IMR-90 (cell line): Measurements from ENCODE around the gene AMPD1.

ENCODE experiments used
- POLR2A ChIP-seq: IDR thresholded peaks from 2 replicates; pipeline ENCODE4 v1.6.1; 2012; ENCODE audit warnings: mild to moderate bottlenecking, low read depth, low read length
- RAD21 ChIP-seq: IDR thresholded peaks from 2 replicates; pipeline ENCODE4 v1.6.1; 2012; ENCODE audit warnings: low read length, improper control_type of control experiment
- RCOR1 ChIP-seq: IDR thresholded peaks from 2 replicates; pipeline ENCODE4 v1.6.1; 2012; ENCODE audit warnings: mild to moderate bottlenecking, low read length, improper control_type of control experiment; ENCODE audit not compliant: insufficient replicate concordance
- RFX5 ChIP-seq: IDR thresholded peaks from 2 replicates; pipeline ENCODE4 v1.8.0; 2012; ENCODE audit warnings: low read depth, mild to moderate bottlenecking, low read length, moderate library complexity
- TF ChIP-seq, protein P1 (sequence below): conservative IDR thresholded peaks from 2 replicates; pipeline ENCODE4 v1.5.1; 2012; ENCODE audit warnings: mild to moderate bottlenecking, low read depth, low read length, improper control_type of control experiment

DNA sequence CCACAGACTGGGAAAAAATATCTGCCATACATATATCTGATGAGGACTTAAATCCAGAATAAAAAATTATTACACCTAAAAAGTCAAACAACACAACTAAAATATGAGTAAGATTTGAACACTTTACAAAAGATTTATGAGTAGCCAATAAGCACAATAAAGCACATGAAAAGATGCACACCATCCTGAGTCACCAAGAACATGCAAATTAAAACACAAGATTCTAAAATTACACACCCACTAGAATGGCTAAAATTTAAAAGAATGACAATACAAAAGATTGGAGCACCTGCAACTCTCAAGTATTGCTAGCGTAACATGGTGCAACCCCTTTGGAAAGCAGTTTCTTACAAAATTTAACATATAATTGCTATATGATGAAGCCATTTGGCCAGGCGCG, 56.4 kb downstream of the AMPD1 start:
- TF ChIP-seq, protein P1, sequence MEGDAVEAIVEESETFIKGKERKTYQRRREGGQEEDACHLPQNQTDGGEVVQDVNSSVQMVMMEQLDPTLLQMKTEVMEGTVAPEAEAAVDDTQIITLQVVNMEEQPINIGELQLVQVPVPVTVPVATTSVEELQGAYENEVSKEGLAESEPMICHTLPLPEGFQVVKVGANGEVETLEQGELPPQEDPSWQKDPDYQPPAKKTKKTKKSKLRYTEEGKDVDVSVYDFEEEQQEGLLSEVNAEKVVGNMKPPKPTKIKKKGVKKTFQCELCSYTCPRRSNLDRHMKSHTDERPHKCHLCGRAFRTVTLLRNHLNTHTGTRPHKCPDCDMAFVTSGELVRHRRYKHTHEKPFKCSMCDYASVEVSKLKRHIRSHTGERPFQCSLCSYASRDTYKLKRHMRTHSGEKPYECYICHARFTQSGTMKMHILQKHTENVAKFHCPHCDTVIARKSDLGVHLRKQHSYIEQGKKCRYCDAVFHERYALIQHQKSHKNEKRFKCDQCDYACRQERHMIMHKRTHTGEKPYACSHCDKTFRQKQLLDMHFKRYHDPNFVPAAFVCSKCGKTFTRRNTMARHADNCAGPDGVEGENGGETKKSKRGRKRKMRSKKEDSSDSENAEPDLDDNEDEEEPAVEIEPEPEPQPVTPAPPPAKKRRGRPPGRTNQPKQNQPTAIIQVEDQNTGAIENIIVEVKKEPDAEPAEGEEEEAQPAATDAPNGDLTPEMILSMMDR: no peak
- TF ChIP-seq POLR2A (no peak), RFX5 (no peak), RAD21 (no peak), RCOR1 (no peak)
